ENCODE measurements around the gene MAN2A1.

MAN2A1 gene

GRCh38 chr5:109706095-109706494 lies 16.4 kb downstream of the MAN2A1 start:
- in situ Hi-C loops (cut with HindIII; ENCODE audit: low sequenced_read_pairs) = no loop called here
- no peak overlapping the region for H3K4me3 ChIP-seq (ENCODE audit: low read depth, low read length)
- TF ChIP-seq, protein P1, sequence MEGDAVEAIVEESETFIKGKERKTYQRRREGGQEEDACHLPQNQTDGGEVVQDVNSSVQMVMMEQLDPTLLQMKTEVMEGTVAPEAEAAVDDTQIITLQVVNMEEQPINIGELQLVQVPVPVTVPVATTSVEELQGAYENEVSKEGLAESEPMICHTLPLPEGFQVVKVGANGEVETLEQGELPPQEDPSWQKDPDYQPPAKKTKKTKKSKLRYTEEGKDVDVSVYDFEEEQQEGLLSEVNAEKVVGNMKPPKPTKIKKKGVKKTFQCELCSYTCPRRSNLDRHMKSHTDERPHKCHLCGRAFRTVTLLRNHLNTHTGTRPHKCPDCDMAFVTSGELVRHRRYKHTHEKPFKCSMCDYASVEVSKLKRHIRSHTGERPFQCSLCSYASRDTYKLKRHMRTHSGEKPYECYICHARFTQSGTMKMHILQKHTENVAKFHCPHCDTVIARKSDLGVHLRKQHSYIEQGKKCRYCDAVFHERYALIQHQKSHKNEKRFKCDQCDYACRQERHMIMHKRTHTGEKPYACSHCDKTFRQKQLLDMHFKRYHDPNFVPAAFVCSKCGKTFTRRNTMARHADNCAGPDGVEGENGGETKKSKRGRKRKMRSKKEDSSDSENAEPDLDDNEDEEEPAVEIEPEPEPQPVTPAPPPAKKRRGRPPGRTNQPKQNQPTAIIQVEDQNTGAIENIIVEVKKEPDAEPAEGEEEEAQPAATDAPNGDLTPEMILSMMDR (IDR thresholded peaks at IDR 0.05; ENCODE audit: low read depth, low read length) = no peak
- no peak for DNase-seq (ENCODE audit: low read depth, low spot score)

DNA sequence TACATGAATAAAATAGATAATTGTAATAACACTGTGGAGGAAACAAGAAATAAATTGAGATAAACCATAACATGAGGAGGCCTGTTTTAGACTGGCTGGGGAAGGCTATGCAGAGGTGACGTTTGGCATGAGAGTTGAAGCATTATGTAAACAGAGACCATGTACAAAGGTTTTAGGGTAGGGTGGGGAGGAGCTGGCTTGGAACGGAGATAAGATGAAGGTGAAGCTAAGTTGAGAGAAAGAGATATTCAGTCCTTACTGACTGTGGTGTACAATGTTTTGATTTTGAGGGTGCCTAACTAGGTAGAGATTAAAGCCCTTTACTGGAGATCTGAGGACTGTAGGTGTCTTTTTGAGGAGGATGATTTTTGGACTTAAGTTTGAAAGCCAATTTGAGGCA lies 17.8 kb downstream of the MAN2A1 start:
- TF ChIP-seq, protein P1 (IDR thresholded peaks at IDR 0.05; ENCODE audit: low read depth, low read length) = no peak
- in situ Hi-C loops (cut with HindIII; ENCODE audit: low sequenced_read_pairs) = no loop called here
- DNase-seq (ENCODE audit: low read depth, low spot score) = no peak
- H3K4me3 ChIP-seq (ENCODE audit: low read depth, low read length) = no peak overlapping the region

DNA sequence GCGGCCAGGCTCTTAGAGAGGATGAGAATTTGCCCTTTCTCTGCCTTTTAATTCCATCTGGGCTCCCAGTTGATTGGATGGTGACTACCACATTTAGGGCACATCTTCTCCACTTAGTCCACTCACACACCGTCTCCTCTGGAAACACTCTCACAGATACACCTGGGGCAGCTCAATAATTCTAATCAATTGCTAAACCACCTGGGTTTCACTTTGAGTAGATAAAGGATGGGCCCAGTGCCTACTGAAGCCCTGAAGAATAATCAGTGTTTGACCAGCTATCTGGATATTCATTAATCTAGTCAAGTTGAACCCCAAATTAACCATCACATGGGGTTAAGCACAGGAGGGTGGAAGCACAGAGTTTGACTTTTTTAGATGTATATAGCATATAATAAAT lies 19.1 kb downstream of the MAN2A1 start:
- H3K4me3 ChIP-seq (ENCODE audit: low read depth, low read length) = no peak overlapping the region
- DNase-seq (ENCODE audit: low read depth, low spot score) = no peak
- in situ Hi-C loops (cut with HindIII; ENCODE audit: low sequenced_read_pairs) = no loop called here
- TF ChIP-seq, protein P1 (IDR thresholded peaks at IDR 0.05; ENCODE audit: low read depth, low read length) = no peak

DNA sequence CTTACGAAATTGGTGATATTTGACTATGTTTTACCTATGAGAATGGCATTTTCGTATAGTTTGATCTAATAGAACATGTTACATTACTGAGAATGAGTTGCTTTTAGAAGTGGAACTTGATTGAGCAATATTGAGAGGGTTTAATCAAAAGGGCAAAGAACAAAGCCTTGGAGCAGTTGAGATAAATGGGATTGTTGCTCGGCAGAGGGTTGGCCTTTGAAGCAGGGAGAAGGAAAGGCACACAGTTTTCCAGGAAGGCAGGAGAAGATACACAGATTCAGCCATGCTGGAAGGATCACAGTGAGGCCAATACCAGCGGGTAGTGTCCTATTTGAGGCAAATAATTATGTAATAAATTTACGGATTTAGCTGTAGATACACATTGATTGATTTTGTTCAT lies 19.5 kb downstream of the MAN2A1 start:
- no peak overlapping the region for H3K4me3 ChIP-seq (ENCODE audit: low read depth, low read length)
- no peak for DNase-seq (ENCODE audit: low read depth, low spot score)
- in situ Hi-C loops (cut with HindIII; ENCODE audit: low sequenced_read_pairs) = no loop called here
- TF ChIP-seq, protein P1 (IDR thresholded peaks at IDR 0.05; ENCODE audit: low read depth, low read length) = no peak

DNA sequence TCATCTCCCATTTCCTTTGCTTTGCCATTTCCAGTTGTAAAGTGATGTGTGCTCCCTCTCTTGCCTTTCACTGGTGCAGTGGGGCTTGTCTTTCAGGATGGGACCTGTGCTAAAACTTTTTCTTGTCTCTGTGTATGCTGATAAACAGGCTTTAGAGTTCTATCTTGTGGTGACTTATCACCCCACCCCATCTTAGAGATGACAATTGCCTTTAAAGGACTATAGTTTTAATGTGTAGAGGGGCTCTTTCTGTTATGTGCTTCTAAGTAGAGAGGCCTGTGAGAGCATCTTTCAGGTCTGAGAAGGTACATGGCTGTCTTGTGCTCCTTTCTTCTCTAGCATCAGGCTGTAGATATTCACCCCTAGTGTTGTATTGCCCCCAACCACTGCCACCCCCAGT lies 21.9 kb downstream of the MAN2A1 start:
- in situ Hi-C loops (cut with HindIII; ENCODE audit: low sequenced_read_pairs) = no loop called here
- no peak for DNase-seq (ENCODE audit: low read depth, low spot score)

GRCh38 chr5:109713453-109713852 lies 23.7 kb downstream of the MAN2A1 start:
- TF ChIP-seq, protein P1 (IDR thresholded peaks at IDR 0.05; ENCODE audit: low read depth, low read length) = no peak
- in situ Hi-C loops (cut with HindIII; ENCODE audit: low sequenced_read_pairs) = no loop called here
- DNase-seq (ENCODE audit: low read depth, low spot score) = no peak
- H3K4me3 ChIP-seq (ENCODE audit: low read depth, low read length) = no peak overlapping the region

More for the DNA sequence above, 21.9 kb downstream of the MAN2A1 start:
- TF ChIP-seq, protein P1 (IDR thresholded peaks at IDR 0.05; ENCODE audit: low read depth, low read length) = no peak
- no peak overlapping the region for H3K4me3 ChIP-seq (ENCODE audit: low read depth, low read length)

- TF ChIP-seq, protein P1 (IDR thresholded peaks at IDR 0.05; ENCODE audit: low read depth, low read length) = no peak
- in situ Hi-C loops (cut with HindIII; ENCODE audit: low sequenced_read_pairs) = no loop called here
- no peak overlapping the region for H3K4me3 ChIP-seq (ENCODE audit: low read depth, low read length)
- DNase-seq (ENCODE audit: low read depth, low spot score) = no peak
Observed at GRCh38 chr5:109714592-109714991, 24.9 kb downstream of the MAN2A1 start.
